ENCODE data around the gene RMC1. TPM values are rescaled to one million over a fixed set of nuclear protein-coding genes. Genes with fewer than 3 reads are reported as not detected.

The RMC1 gene
- total RNA-seq, 4 donors from 2014 or later: 17.3 to 32.4 (median 18.3) TPM

DNA sequence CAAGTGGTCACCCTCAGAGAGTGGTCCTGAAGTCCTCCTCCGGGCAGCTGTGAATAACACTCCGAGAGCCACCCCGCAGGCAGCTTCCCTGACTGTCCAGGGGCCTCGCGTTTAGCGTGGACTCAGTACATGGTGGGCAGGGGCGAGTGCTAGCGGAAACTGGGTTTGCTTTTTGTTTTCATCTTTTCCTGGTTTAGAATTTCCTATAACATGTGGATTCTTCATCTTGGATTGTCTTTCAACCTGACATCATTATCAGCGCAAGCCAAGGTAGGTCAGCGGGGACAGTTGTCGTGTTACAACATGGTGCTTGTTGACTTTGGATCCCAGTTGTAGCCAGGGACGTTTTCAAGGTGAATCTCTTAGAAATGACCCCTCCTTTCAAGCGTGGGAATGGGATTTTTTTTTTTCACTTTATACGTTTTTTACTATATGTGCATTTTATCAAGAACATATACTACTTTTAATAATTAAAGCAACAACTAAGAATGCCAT lies 20.9 kb downstream of the RMC1 start:
- 93 to 94% methylated on average over 14 of the region's 14 CpGs for WGBS, 2 donors
- TF ChIP-seq POLR2A (IDR thresholded peaks at IDR 0.05) (no peak), EP300 (IDR thresholded peaks at IDR 0.05) (no peak)
- TF ChIP-seq, protein P1, sequence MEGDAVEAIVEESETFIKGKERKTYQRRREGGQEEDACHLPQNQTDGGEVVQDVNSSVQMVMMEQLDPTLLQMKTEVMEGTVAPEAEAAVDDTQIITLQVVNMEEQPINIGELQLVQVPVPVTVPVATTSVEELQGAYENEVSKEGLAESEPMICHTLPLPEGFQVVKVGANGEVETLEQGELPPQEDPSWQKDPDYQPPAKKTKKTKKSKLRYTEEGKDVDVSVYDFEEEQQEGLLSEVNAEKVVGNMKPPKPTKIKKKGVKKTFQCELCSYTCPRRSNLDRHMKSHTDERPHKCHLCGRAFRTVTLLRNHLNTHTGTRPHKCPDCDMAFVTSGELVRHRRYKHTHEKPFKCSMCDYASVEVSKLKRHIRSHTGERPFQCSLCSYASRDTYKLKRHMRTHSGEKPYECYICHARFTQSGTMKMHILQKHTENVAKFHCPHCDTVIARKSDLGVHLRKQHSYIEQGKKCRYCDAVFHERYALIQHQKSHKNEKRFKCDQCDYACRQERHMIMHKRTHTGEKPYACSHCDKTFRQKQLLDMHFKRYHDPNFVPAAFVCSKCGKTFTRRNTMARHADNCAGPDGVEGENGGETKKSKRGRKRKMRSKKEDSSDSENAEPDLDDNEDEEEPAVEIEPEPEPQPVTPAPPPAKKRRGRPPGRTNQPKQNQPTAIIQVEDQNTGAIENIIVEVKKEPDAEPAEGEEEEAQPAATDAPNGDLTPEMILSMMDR (IDR thresholded peaks at IDR 0.05): no peak
- Histone ChIP-seq H3K27me3 (no peaks in the 10 kb centered on the region), H3K4me1 (no peaks in the 10 kb centered on the region), H3K27ac (no peak overlapping the region), H3K4me3 (no peak overlapping the region), H3K9me3 (no peaks in the 10 kb centered on the region), H3K36me3 (peaks cover 0 to 99% (median 49%) of the 10 kb centered on the region in 3 donors)
- no peak for DNase-seq (ENCODE audit: low spot score in 2 of 2)

DNA sequence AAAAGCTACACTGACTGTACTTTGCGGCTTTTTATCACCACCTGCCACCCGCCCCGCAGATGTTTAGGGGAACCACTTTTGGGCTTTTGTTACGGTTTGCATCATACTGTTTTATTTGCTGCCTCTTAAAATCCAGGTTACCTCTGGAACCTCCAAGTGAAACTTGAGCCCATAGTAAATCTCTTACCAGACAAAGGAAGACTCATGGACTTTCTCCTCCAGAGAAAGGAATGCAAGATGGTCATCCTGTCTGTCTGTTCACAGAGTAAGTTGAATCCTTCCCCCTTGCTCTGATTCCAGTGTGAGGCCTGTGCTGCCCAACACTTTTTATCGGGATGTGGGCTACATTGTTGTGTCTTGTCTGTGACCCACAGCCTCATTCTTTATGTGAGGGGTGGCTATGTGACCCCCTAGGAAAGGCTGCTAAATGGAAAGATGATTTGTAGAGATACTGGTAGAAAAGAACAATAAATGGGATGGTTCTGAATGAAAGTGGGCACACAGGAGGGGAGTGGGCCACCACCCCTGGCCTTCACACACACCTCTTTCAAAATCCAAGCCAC lies 23.3 kb downstream of the RMC1 start:
- Histone ChIP-seq H3K27me3 (no peaks in the 10 kb centered on the region), H3K27ac (no peak overlapping the region), H3K4me1 (no peaks in the 10 kb centered on the region), H3K4me3 (no peak overlapping the region), H3K9me3 (no peaks in the 10 kb centered on the region), H3K36me3 (peaks cover 0 to 99% (median 43%) of the 10 kb centered on the region in 3 donors)
- 84 to 87% methylated on average over 5 of the region's 5 CpGs for whole genome bisulfite sequencing, 2 donors
- no peak for DNase-seq (ENCODE audit: low spot score in 2 of 2)
- TF ChIP-seq EP300 (IDR thresholded peaks at IDR 0.05) (no peak), POLR2A (IDR thresholded peaks at IDR 0.05) (no peak)

DNA sequence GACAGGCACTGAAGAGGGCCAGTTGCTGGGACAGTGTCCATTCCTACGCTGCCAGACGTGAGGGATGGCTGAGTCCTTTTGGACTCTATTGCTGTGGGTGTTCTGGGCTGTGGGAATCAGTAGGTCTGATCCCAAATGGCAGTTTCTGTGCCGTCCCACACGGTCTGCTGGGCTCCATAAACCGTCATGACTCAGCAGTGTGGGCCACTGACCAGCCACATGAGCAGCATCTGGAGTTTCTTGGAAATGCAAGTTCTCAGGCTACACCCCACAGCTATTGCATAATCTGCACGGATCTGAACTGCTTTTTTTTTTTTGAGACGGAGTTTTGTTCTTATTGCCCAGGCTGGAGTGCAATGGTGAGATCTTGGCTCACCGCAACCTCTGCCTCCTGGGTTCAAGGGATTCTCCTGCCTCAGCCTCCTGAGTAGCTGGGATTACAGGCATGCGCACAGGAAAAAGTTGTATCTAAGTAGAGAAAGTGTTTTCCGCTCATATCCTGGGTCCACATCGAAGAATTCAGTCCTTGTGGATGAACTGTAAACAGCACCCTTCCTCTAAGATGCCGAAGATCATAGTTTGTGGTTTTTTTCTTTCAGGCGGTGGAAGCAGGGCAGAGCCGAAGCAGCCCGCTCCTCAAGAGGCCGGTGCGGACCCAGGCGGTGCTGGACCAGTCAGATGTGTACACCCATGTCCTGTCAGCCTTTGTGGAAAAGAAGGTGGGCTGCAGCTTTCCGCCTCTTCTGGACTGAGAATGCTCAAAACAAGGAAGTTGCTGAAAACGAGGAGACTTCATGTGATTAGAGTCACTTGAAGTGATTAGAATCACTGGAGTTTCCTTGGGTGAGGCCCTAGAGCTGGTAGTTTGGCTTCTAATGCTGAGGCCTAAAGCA lies 25.5 kb downstream of the RMC1 start:
- Histone ChIP-seq H3K36me3 (peaks cover 0 to 100% (median 49%) of the 10 kb centered on the region in 3 donors), H3K27ac (peak overlapping the region in 1 of 4 donors; percentile 4), H3K4me1 (no peaks in the 10 kb centered on the region), H3K27me3 (no peaks in the 10 kb centered on the region), H3K4me3 (no peak overlapping the region), H3K9me3 (no peaks in the 10 kb centered on the region)
- WGBS, 2 donors: 86 to 87% methylated on average over 20 of the region's 20 CpGs
- TF ChIP-seq EP300 (IDR thresholded peaks at IDR 0.05): peak in 1 of 2 donors; percentile 8
- TF ChIP-seq POLR2A (IDR thresholded peaks at IDR 0.05): no peak
- TF ChIP-seq, protein P1 (IDR thresholded peaks at IDR 0.05): no peak
- DNase-seq (ENCODE audit: low spot score in 2 of 2): peak in 1 of 2 donors; percentile 20

DNA sequence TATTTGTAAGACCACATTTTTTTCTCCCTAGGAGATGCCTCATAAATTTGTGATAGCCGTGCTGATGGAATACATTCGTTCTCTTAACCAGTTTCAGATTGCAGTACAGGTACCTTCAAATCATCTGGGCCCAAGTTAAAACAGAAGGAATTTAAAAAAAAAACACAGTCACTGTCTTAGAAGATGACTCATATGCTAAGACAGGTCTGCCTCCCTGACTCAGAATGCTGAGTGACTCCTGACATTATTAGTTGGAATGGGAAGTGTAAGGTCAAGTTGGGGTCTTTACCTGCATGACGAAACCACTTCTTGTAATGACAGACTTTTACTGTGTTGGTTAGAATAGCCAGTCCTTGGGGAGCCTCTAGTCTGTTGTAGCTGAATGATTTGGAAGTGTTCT lies 26.3 kb downstream of the RMC1 start:
- Histone ChIP-seq H3K27ac (no peak overlapping the region), H3K9me3 (no peaks in the 10 kb centered on the region), H3K27me3 (no peaks in the 10 kb centered on the region), H3K36me3 (peaks cover 0 to 100% (median 49%) of the 10 kb centered on the region in 3 donors), H3K4me3 (no peak overlapping the region), H3K4me1 (no peaks in the 10 kb centered on the region)
- DNase-seq (ENCODE audit: low spot score in 2 of 2): no peak
- no peak for TF ChIP-seq POLR2A (IDR thresholded peaks at IDR 0.05)
- TF ChIP-seq, protein P1 (IDR thresholded peaks at IDR 0.05): no peak
- 94% methylated on average over 3 of the region's 3 CpGs for WGBS, 2 donors

DNA sequence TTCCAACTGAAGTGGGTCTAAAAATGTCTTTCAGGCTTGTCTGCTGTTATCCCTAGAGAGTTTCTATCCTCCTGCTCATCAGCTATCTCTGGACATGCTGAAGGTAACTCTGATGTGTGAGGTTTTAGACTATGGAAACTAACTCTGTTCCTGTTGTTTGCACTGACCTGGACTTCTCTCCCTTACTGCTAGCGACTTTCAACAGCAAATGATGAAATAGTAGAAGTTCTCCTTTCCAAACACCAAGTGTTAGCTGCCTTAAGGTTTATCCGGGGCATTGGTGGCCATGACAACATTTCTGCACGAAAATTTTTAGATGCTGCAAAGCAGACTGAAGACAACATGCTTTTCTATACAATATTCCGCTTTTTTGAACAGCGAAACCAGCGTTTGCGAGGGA lies 26.9 kb downstream of the RMC1 start:
- no peak for DNase-seq (ENCODE audit: low spot score in 2 of 2)
- Histone ChIP-seq H3K36me3 (peaks cover 0 to 100% (median 54%) of the 10 kb centered on the region in 3 donors), H3K27me3 (no peaks in the 10 kb centered on the region)

More for the DNA sequence above, 26.9 kb downstream of the RMC1 start:
- no peak overlapping the region for H3K27ac ChIP-seq
- TF ChIP-seq, protein P1 (IDR thresholded peaks at IDR 0.05): no peak
- WGBS, 2 donors: 89 to 90% methylated on average over 7 of the region's 7 CpGs
- no peaks in the 10 kb centered on the region for H3K4me1 ChIP-seq
- H3K4me3 ChIP-seq: no peak overlapping the region
- H3K9me3 ChIP-seq: no peaks in the 10 kb centered on the region
